IPS-18c (cell line): ENCODE data around the gene TTC23.

Experiments
- H3K4me3 ChIP-seq: 2 replicates; pipeline ENCODE4 v1.7.0; 2013; ENCODE audit warnings: low read depth, mild to moderate bottlenecking, low read length, moderate library complexity; ENCODE audit not compliant: insufficient read depth
- H3K9me3 ChIP-seq: one replicate; pipeline ENCODE4 v1.6.1; 2013; ENCODE audit warnings: mild to moderate bottlenecking, low read length, moderate library complexity; ENCODE audit not compliant: control insufficient read depth, insufficient read depth

Gene TTC23

GRCh38 chr15:99096173-99096893 lies 153.0 kb downstream of the TTC23 start:
- Histone ChIP-seq H3K4me3 (no peak overlapping the region), H3K9me3 (no peaks in the 10 kb centered on the region)

- peaks cover 3% of the 10 kb centered on the region for H3K9me3 ChIP-seq
Observed at GRCh38 chr15:99095626-99096025, 153.8 kb downstream of the TTC23 start.

DNA sequence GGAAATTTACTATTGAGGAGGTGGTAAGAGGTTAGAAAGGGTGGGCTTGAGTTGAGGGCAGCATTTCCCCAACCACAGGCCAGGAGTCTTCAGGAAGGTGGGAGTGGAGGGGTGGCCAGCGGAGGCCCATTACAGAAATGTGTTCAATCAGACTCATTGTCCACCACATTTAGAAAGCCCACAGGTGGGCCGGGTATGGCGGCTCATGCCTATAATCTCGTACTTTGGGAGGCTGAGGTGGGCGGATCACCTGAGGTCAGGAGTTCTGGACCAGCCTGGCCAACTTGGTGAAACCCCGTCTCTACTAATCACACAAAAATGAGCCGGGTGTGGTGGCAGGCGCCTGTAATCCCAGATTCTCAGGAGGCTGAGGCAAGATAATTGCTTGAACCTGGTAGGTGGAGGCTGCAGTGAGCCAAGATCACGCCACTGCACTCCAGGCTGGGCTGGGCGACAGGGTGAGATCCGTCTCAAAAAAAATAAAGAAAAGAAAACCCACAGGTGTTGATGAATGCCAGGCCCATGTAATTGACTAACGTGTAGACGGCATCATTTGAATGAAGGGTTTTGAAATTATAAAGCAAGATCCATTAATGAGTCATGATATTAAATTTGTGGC lies 156.7 kb downstream of the TTC23 start:
- no peak overlapping the region for H3K4me3 ChIP-seq
- H3K9me3 ChIP-seq = peaks cover 5% of the 10 kb centered on the region

More at GRCh38 chr15:99095626-99096025, 153.8 kb downstream of the TTC23 start:
- no peak overlapping the region for H3K4me3 ChIP-seq

GRCh38 chr15:99090938-99091337 lies 158.4 kb downstream of the TTC23 start:
- Histone ChIP-seq H3K9me3 (peaks cover 5% of the 10 kb centered on the region), H3K4me3 (no peak overlapping the region)

GRCh38 chr15:99090011-99090699 lies 159.2 kb downstream of the TTC23 start:
- Histone ChIP-seq H3K4me3 (no peak overlapping the region), H3K9me3 (peaks cover 5% of the 10 kb centered on the region)

- Histone ChIP-seq H3K4me3 (no peak overlapping the region), H3K9me3 (peaks cover 8% of the 10 kb centered on the region)
Observed at GRCh38 chr15:99087405-99087943, 161.9 kb downstream of the TTC23 start.

GRCh38 chr15:99086327-99086667 lies 163.1 kb downstream of the TTC23 start:
- Histone ChIP-seq H3K9me3 (peaks cover 8% of the 10 kb centered on the region), H3K4me3 (no peak overlapping the region)
